Activated CD4-positive, alpha-beta T cell treated with anti-CD3 and anti-CD28 coated beads for 36 hours (primary cell): Measurements from ENCODE around the gene MED29. TPM values are rescaled to one million over a fixed set of nuclear protein-coding genes. Genes with fewer than 3 reads are reported as not detected.

Experiments
- ATAC-seq: fragments of 200-7000 bp; cut with Tn5 transposase; one replicate; pipeline ENCODE4 v1.10.0; 2021; ENCODE audit warnings: mild to moderate bottlenecking, moderate library complexity
- CTCF ChIA-PET: fragments of 350-600 bp; sonication (Branson Sonifier 250); formaldehyde crosslinking; loops from one replicate; lab custom pipeline; 2021; ENCODE audit warnings: antibody characterized with exemption; lab: Charles Lee
- POLR2A ChIA-PET: fragments of 350-600 bp; sonication (Branson Sonifier 250); formaldehyde crosslinking; loops from one replicate; lab custom pipeline; 2021; ENCODE audit warnings: antibody characterized with exemption, inconsistent platforms; lab: Charles Lee
- DNase-seq: peaks from one replicate; pipeline ENCODE4 v3.0.0-alpha.2; 2020
- H3K27ac Mint-ChIP-seq: one replicate; pipeline ENCODE4 v1.8.0; 2021; ENCODE audit warnings: mixed read lengths
- H3K27me3 Mint-ChIP-seq: one replicate; pipeline ENCODE4 v1.8.0; 2021; ENCODE audit warnings: mixed read lengths
- H3K36me3 Mint-ChIP-seq: one replicate; pipeline ENCODE4 v1.8.0; 2021; ENCODE audit warnings: low read depth, mixed read lengths
- H3K4me1 Mint-ChIP-seq: one replicate; pipeline ENCODE4 v1.8.0; 2021; ENCODE audit warnings: mixed read lengths
- H3K4me3 Mint-ChIP-seq: one replicate; pipeline ENCODE4 v1.8.0; 2021; ENCODE audit warnings: mild to moderate bottlenecking, moderate library complexity, mixed read lengths
- H3K9me3 Mint-ChIP-seq: one replicate; pipeline ENCODE4 v1.8.0; 2021; ENCODE audit warnings: low read depth, mixed read lengths
- intact Hi-C, 2 experiments: fragments of 100-400 bp; cut with DNase I in 1 of 2; cut with micrococcal nuclease in 1 of 2; formaldehyde crosslinking; loops; one replicate each; pipeline versions ENCODE4 v1.14.2 to v1.15.1; 2022 to 2024; cut with DNase I, micrococcal nuclease
- total RNA-seq, 2 experiments: library from RNA; stranded (reverse); gene quantifications; one replicate each; pipeline ENCODE4 v1.2.3, GENCODE V29; 2021

MED29 gene
- total RNA-seq, 2 experiments from 2014 or later = 24.0 to 34.6 TPM

DNA sequence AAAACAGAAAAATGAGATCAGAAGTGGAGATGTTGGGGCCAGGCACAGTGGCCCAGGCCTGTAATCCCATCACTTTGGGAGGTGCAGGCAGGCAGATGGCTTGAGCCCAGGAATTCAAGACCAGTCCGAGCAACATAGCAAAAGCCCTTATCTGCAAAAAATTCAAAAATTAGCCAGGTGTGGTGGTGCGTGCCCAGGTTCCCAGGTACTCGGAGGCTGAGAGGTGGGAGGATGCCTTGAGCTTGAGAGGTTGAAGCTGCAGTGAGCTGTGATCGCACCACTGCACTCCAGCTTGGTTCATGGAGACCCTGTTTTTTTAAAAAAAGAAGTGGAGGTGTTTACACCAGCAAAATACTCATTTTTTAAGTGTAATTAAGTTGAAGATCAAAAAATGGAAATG lies 8.9 kb downstream of the MED29 start:
- H3K4me1 Mint-ChIP-seq = peaks cover 67% of the 10 kb centered on the region
- POLR2A ChIA-PET = no interaction called here

GRCh38 chr19:39401070-39401548 lies 9.9 kb downstream of the MED29 start:
- peaks cover 74% of the 10 kb centered on the region for H3K4me1 Mint-ChIP-seq
- no peaks in the 10 kb centered on the region for H3K9me3 Mint-ChIP-seq
- CTCF ChIA-PET = interaction anchor here (0.8 to 2.5 kb wide), 5 partner anchors 10 to 59 kb away, joined by 3 to 29 read pairs (median 10); partner anchors contain the start of genes MED29, PAF1, PLEKHG2 and RPS16
- peaks cover 11% of the 10 kb centered on the region for H3K36me3 Mint-ChIP-seq
- intact Hi-C loops = loop anchor here in 1 of 2 experiments (5.0 to 10.0 kb wide), 4 partner anchors 431 to 1214 kb away; partner anchors contain the start of genes DYRK1B and RASGRP4
- DNase-seq (no peak), ATAC-seq (peak; percentile 4)
- peak overlapping the region; percentile 100 for H3K27ac Mint-ChIP-seq
- H3K4me3 Mint-ChIP-seq = peak overlapping the region; percentile 75
- POLR2A ChIA-PET = interaction anchor here (0.8 to 2.3 kb wide), 6 partner anchors 10 to 47 kb away, joined by 3 to 34 read pairs (median 16); partner anchors contain the start of genes MED29, PAF1, PLEKHG2 and RPS16
- H3K27me3 Mint-ChIP-seq = no peaks in the 10 kb centered on the region

More for the DNA sequence above, 8.9 kb downstream of the MED29 start:
- Mint-ChIP-seq H3K27ac (peak overlapping the region; percentile 97), H3K9me3 (no peaks in the 10 kb centered on the region), H3K4me3 (no peak overlapping the region), H3K27me3 (no peaks in the 10 kb centered on the region), H3K36me3 (peaks cover 14% of the 10 kb centered on the region)
- DNase-seq = no peak
- CTCF ChIA-PET = interaction anchor here (0.5 to 0.7 kb wide), 2 partner anchors 12 to 50 kb away, joined by 3 to 4 read pairs; no protein-coding TSS in a partner anchor
- ATAC-seq = no peak
- intact Hi-C loops = loop anchor here in 1 of 2 experiments (5.0 to 10.0 kb wide), 4 partner anchors 432 to 1215 kb away; partner anchors contain the start of genes DYRK1B and RASGRP4

- ChIA-PET POLR2A (interaction anchor here (0.6 to 2.3 kb wide), 8 partner anchors 10 to 60 kb away, joined by 3 to 34 read pairs (median 7); partner anchors contain the start of genes MED29, PAF1, PLEKHG2 and RPS16), CTCF (interaction anchor here (0.5 to 2.5 kb wide), 7 partner anchors 10 to 180 kb away, joined by 3 to 29 read pairs (median 5); partner anchors contain the start of genes MED29, PAF1, PLEKHG2 and RPS16)
- Mint-ChIP-seq H3K9me3 (no peaks in the 10 kb centered on the region), H3K27me3 (no peaks in the 10 kb centered on the region), H3K27ac (peak overlapping the region; percentile 100), H3K4me3 (peak overlapping the region; percentile 75), H3K4me1 (peaks cover 76% of the 10 kb centered on the region), H3K36me3 (peaks cover 12% of the 10 kb centered on the region)
- ATAC-seq (peak; percentile 60), DNase-seq (peak; percentile 92)
- intact Hi-C loops = loop anchor here (1.0 to 10.0 kb wide), 8 partner anchors 11 to 1213 kb away; partner anchors contain the start of genes DYRK1B (in 1 of the 2), MRPS12 (in 1 of the 2), PLEKHG2 (in 1 of the 2) and RASGRP4 (in 1 of the 2)
These were observed 10.6 kb downstream of the MED29 start for GRCh38 chr19:39401549-39402345.

DNA sequence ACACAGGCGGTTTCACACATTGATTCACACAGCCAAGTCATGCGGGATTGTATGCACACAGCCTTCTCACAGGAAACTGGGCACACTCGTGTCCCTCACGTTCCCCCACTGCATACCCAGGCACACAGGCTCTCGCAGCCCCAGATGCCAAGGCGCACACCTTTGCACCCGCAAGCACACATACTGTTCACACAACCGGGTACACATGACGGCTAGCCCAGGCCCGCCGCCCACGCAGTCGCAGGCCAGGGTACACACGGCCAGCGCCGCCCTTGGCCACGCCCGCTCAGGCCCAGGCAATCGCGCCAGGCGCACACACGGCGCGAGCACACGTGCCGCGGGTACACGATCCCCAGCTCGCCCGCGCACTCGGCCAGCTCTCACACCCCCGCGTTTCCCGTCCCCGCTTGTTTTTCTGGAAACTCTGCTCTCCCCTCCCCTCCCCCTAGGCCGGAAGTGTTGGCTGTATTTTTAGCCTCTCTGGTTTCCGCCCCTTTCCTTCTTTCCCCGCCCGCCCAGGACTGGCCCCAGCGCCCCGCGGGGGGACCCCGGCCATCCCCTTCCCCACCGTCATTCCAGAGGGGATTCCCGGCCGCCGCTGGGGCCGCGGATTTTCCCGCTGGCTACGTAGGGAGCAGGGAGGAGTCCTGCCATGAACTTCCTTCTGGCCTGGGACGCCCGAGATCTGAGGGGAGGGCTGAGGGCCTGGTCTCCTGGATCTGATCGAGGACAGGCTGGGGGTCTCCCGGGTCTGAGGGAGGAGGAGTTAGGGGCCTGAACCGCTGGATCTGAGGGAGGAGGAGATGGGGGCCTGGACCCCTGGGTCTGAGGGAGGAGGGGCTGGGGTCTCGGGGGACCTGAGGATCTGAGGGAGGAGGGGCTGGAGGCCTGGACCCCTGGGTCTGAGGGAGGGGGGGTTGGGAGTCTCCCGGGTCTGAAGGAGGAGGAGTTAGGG lies 11.4 kb downstream of the MED29 start:
- peak overlapping the region; percentile 75 for H3K4me3 Mint-ChIP-seq
- ChIA-PET POLR2A (interaction anchor here (0.6 to 2.3 kb wide), 7 partner anchors 9 to 60 kb away, joined by 3 to 34 read pairs (median 10); partner anchors contain the start of genes MED29, PAF1, PLEKHG2 and RPS16), CTCF (interaction anchor here (0.9 to 2.5 kb wide), 4 partner anchors 9 to 33 kb away, joined by 3 to 29 read pairs (median 12); partner anchors contain the start of genes MED29, PAF1, PLEKHG2 and RPS16)
- H3K9me3 Mint-ChIP-seq = no peaks in the 10 kb centered on the region
- peaks cover 21% of the 10 kb centered on the region for H3K36me3 Mint-ChIP-seq
- ATAC-seq (peak; percentile 2), DNase-seq (peak; percentile 93)
- H3K27me3 Mint-ChIP-seq = no peaks in the 10 kb centered on the region
- H3K4me1 Mint-ChIP-seq = peaks cover 73% of the 10 kb centered on the region
- H3K27ac Mint-ChIP-seq = peak overlapping the region; percentile 100
- intact Hi-C loops = loop anchor here (1.0 to 10.0 kb wide), 8 partner anchors 10 to 1212 kb away; partner anchors contain the start of genes DYRK1B (in 1 of the 2), MRPS12 (in 1 of the 2), PLEKHG2 (in 1 of the 2) and RASGRP4 (in 1 of the 2)

DNA sequence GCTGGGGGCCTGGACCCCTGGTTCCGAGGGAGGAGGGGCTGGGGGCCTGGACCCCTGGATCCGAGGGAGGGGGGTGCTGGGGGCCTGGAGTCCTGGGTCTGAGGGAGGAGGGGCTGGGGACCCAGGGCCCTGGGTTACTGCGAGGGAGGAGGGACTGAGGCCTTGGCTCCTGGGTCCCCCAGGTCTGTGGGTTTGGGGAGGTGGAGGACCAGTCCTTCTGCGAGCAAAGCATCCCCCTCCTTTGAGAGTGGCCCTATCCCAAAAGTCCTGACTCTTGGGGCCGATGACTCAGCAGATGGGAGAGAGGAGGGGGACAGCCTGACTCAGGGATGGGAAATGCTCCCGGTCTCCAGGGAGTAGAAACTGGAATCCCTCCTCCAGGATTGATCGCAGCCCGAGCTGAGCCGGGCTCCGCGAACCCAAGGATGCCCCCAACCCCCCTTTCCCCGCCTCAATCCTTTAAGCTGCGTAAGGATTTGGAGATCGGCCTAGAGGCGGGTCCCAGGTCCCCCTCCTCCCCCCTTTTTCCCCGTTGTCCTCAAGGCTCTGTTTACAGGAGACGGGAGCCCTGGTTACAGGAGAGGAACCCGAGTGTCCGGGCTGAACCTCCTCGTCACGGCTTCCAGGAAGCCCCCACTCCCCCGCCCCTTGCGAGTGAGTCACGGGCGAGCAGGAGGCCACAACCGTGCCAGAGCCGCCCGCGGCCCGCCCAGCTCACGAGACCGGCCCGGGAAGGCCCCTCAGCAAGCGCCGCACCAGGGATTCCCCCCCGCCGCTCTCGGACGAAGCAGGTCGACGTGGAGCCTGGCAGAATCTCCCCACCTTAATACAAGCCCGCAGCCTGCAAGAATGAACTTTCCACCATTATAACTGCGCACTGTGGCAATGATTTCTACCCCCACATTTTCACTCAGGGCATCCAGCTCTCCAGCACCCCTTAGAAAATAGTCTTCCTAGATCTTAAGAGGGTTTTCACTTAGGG lies 12.4 kb downstream of the MED29 start:
- Mint-ChIP-seq H3K27me3 (no peaks in the 10 kb centered on the region), H3K4me3 (peak overlapping the region; percentile 75), H3K9me3 (no peaks in the 10 kb centered on the region), H3K4me1 (peaks cover 64% of the 10 kb centered on the region), H3K36me3 (peaks cover 27% of the 10 kb centered on the region), H3K27ac (peak overlapping the region; percentile 100)
- CTCF ChIA-PET = interaction anchor here (0.9 to 5.9 kb wide), 2 partner anchors 11 to 13 kb away, joined by 3 to 21 read pairs; partner anchors contain the start of genes MED29 and PAF1
- POLR2A ChIA-PET = interaction anchor here (0.7 to 1.3 kb wide), 4 partner anchors 11 to 443 kb away, joined by 3 to 5 read pairs (median 3); partner anchors contain the start of gene RPS16
- DNase-seq = peak; percentile 98
- intact Hi-C loops = loop anchor here in 1 of 2 experiments (2.0 to 10.0 kb wide), 7 partner anchors 27 to 1211 kb away; partner anchors contain the start of genes DYRK1B, MRPS12, RASGRP4 and SARS2
- ATAC-seq = peak; percentile 27

GRCh38 chr19:39405261-39405957 lies 14.2 kb downstream of the MED29 start:
- ChIA-PET CTCF (interaction anchor here (4.6 to 5.9 kb wide), 2 partner anchors 8 to 14 kb away, joined by 21 to 34 read pairs; partner anchors contain the start of genes MED29 and PAF1), POLR2A (interaction anchor here (0.7 to 1.3 kb wide), 3 partner anchors 13 to 1188 kb away, joined by 3 to 4 read pairs (median 4); partner anchors contain the start of gene RPS16)
- ATAC-seq = no peak
- H3K36me3 Mint-ChIP-seq = peaks cover 26% of the 10 kb centered on the region
- no peak for DNase-seq
- no peaks in the 10 kb centered on the region for H3K27me3 Mint-ChIP-seq
- peak overlapping the region; percentile 73 for H3K4me3 Mint-ChIP-seq
- H3K9me3 Mint-ChIP-seq = no peaks in the 10 kb centered on the region
- H3K4me1 Mint-ChIP-seq = peaks cover 50% of the 10 kb centered on the region
- H3K27ac Mint-ChIP-seq = peak overlapping the region; percentile 70
- intact Hi-C loops = loop anchor here in 1 of 2 experiments (10.0 kb wide), 1 partner anchor 1209 kb away; no protein-coding TSS in a partner anchor

- Mint-ChIP-seq H3K9me3 (no peaks in the 10 kb centered on the region), H3K4me3 (peak overlapping the region; percentile 73), H3K4me1 (peaks cover 51% of the 10 kb centered on the region), H3K27me3 (no peaks in the 10 kb centered on the region), H3K27ac (peak overlapping the region; percentile 88), H3K36me3 (peaks cover 27% of the 10 kb centered on the region)
- POLR2A ChIA-PET = interaction anchor here (0.7 to 4.0 kb wide), 6 partner anchors 8 to 540 kb away, joined by 3 to 42 read pairs (median 6); partner anchors contain the start of genes MED29, PAF1, RPS16 and SAMD4B
- ATAC-seq (peak; percentile 7), DNase-seq (peak; percentile 93)
- intact Hi-C loops = loop anchor here in 1 of 2 experiments (10.0 kb wide), 1 partner anchor 1209 kb away; no protein-coding TSS in a partner anchor
- CTCF ChIA-PET = interaction anchor here (4.6 to 5.9 kb wide), 2 partner anchors 8 to 15 kb away, joined by 21 to 34 read pairs; partner anchors contain the start of genes MED29 and PAF1
These were observed 14.9 kb downstream of the MED29 start for GRCh38 chr19:39405958-39406655.
